GM19468 (cell line): ENCODE data around the gene YIPF5.
A peak's percentile ranks its signal among the peaks of the same experiment; 100 is the strongest.

Experiments used
- ATAC-seq: cut with Tn5 transposase; IDR thresholded peaks from one replicate; pipeline ENCODE4 v1.9.1; 2021; ENCODE audit warnings: mild to moderate bottlenecking, moderate library complexity, moderate number of reproducible peaks; ENCODE audit not compliant: unreplicated experiment; ENCODE audit errors: extremely low read depth

The YIPF5 gene

GRCh38 chr5:144170276-144171024 lies at the start of gene YIPF5, which contains the start of gene KCTD16:
TSS of gene YIPF5 (minus strand) at chr5:144170659. CDS start at chr5:144169955, 704 bp downstream.
TSS of gene KCTD16 (plus strand) at chr5:144170873.
- ATAC-seq: peak; percentile 100

- no peak for ATAC-seq
Measured at GRCh38 chr5:144219869-144220268, 49.4 kb upstream of the YIPF5 start.

- ATAC-seq: no peak
Measured at GRCh38 chr5:144210655-144211054, 40.2 kb upstream of the YIPF5 start.

GRCh38 chr5:144209361-144209760 lies 38.9 kb upstream of the YIPF5 start:
- no peak for ATAC-seq

- no peak for ATAC-seq
Measured at GRCh38 chr5:144207875-144208444, 37.5 kb upstream of the YIPF5 start.

GRCh38 chr5:144206141-144206540 lies 35.7 kb upstream of the YIPF5 start:
- no peak for ATAC-seq

GRCh38 chr5:144205141-144205551 lies 34.7 kb upstream of the YIPF5 start:
- no peak for ATAC-seq

GRCh38 chr5:144203750-144204596 lies 33.5 kb upstream of the YIPF5 start:
- ATAC-seq: no peak

- ATAC-seq: no peak
Measured at GRCh38 chr5:144202726-144203125, 32.3 kb upstream of the YIPF5 start.

- ATAC-seq: no peak
Measured at GRCh38 chr5:144202072-144202471, 31.6 kb upstream of the YIPF5 start.

- ATAC-seq: no peak
Measured at GRCh38 chr5:144201588-144201987, 31.1 kb upstream of the YIPF5 start.

GRCh38 chr5:144198386-144198785 lies 27.9 kb upstream of the YIPF5 start:
- ATAC-seq: no peak

GRCh38 chr5:144196612-144197011 lies 26.2 kb upstream of the YIPF5 start:
- ATAC-seq: no peak

- no peak for ATAC-seq
Measured at GRCh38 chr5:144195448-144195847, 25.0 kb upstream of the YIPF5 start.

GRCh38 chr5:144194144-144194543 lies 23.7 kb upstream of the YIPF5 start:
- ATAC-seq: no peak

- ATAC-seq: no peak
Measured at GRCh38 chr5:144192661-144193060, 22.2 kb upstream of the YIPF5 start.

GRCh38 chr5:144191998-144192397 lies 21.5 kb upstream of the YIPF5 start:
- peak; percentile 94 for ATAC-seq

- ATAC-seq: no peak
Measured at GRCh38 chr5:144191531-144191930, 21.1 kb upstream of the YIPF5 start.

GRCh38 chr5:144189800-144190429 lies 19.5 kb upstream of the YIPF5 start:
- ATAC-seq: no peak

- ATAC-seq: peak; percentile 79
Measured at GRCh38 chr5:144187699-144188294, 17.3 kb upstream of the YIPF5 start.
